ENCODE results near the gene LILRB5.

LILRB5 gene

DNA sequence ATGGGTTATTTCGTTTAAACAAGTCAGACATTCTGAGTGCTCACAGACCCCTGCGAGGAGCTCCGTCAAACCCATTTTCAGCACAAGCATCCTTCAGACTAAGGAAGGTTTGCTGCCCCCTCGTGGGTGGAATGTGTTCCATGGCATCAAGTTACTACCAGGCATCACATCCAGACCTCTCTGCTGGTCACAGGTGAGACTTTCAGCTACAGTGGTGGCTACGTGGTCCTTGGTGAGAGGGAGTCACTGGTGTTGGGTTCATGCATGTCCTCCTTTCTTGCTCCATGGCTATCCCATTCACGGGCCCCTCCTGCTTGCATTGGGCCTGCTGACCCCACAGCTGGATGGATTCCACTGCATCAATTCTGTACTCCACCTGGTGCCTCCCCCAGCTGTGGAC is 9.1 kb upstream of the LILRB5 start:
- H3K27ac ChIP-seq, result no peak overlapping the region
- TF ChIP-seq, protein P1, sequence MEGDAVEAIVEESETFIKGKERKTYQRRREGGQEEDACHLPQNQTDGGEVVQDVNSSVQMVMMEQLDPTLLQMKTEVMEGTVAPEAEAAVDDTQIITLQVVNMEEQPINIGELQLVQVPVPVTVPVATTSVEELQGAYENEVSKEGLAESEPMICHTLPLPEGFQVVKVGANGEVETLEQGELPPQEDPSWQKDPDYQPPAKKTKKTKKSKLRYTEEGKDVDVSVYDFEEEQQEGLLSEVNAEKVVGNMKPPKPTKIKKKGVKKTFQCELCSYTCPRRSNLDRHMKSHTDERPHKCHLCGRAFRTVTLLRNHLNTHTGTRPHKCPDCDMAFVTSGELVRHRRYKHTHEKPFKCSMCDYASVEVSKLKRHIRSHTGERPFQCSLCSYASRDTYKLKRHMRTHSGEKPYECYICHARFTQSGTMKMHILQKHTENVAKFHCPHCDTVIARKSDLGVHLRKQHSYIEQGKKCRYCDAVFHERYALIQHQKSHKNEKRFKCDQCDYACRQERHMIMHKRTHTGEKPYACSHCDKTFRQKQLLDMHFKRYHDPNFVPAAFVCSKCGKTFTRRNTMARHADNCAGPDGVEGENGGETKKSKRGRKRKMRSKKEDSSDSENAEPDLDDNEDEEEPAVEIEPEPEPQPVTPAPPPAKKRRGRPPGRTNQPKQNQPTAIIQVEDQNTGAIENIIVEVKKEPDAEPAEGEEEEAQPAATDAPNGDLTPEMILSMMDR (IDR thresholded peaks at IDR 0.05), result peak; percentile 88
- TF ChIP-seq ZFX (IDR thresholded peaks at IDR 0.05; ENCODE audit: borderline replicate concordance), result no peak

DNA sequence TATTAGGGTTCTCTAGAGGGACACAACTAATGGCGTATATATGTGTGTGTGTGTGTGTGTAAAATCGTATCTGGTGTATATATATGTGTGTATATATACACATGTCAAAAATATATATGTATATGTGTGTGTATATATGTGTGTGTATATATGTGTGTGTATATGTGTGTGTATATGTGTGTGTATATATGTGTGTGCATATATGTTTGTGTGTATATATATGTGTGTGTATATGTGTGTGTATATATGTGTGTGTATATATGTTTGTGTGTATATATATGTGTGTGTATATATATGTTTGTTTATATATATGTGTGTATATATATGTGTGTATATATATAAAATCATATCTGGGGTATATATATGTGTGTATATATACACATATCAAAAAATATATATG is 5.4 kb upstream of the LILRB5 start:
- TF ChIP-seq, protein P1 (IDR thresholded peaks at IDR 0.05), result no peak
- no peak for TF ChIP-seq ZFX (IDR thresholded peaks at IDR 0.05; ENCODE audit: borderline replicate concordance)
- H3K27ac ChIP-seq, result no peak overlapping the region

DNA sequence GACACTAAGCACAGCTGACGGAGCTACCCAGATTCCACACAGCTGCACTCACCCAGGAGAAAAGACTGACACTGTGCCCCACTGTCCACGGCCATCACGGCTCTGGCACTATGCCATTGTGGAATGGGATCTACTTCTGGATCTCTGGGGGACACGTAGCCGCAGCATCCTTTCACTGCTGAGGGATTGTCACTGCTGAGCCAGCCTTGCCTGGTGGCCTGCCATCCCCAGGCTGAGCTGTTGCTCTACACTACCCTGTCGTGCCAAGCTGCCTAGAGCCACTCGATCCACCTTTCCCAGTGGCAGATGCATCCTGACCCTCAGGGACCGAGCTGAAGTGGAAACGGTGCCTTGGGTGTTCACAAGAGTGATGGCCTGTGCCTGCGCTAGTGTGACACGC is 5.0 kb upstream of the LILRB5 start:
- TF ChIP-seq ZFX (IDR thresholded peaks at IDR 0.05; ENCODE audit: borderline replicate concordance), result no peak
- TF ChIP-seq, protein P1 (IDR thresholded peaks at IDR 0.05), result no peak
- no peak overlapping the region for H3K27ac ChIP-seq

DNA sequence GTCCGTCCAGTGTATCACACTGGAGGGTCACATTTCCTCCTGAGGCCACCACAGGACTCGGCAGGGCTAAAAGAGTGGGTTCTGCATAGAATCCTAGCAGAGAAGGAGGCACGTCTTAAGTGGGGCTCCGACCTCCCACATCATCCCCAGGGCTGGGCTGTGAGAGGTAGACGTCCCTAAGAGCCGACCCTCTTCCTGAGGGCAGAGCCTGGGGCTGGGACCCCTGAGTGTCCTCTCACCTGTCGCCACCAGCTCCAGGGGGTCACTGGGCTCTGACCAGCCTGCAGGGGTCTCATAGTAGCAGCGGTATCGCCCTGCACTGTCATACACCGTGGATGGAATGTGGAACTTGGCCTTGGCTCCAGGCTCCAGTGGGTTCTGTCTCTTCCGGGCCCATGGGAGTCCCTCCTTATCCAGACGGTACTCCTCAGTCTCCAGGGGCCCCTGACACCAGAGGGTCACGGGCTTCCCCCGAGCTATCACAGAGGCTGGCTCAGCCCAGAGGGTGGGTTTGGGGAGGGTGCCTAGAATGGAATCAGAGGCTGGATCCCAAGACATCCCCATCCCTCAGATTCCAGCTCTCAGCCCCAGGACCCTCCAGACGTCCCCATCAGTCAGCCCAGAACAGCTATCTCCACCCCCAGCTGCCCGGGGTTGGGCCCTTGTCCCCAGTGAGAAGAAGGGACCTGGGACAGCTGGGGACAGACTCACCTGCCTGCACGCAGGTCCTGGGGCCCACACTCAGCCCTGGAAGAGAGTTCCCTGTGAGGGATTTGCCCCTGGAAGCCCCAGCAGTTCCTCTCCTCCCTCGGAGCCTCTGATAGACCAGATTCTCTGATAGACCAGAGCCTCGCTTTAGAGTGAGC is 590 bp downstream of the LILRB5 start:
- H3K27ac ChIP-seq, result no peak overlapping the region
- no peak for TF ChIP-seq ZFX (IDR thresholded peaks at IDR 0.05; ENCODE audit: borderline replicate concordance)
- TF ChIP-seq, protein P1 (IDR thresholded peaks at IDR 0.05), result no peak

DNA sequence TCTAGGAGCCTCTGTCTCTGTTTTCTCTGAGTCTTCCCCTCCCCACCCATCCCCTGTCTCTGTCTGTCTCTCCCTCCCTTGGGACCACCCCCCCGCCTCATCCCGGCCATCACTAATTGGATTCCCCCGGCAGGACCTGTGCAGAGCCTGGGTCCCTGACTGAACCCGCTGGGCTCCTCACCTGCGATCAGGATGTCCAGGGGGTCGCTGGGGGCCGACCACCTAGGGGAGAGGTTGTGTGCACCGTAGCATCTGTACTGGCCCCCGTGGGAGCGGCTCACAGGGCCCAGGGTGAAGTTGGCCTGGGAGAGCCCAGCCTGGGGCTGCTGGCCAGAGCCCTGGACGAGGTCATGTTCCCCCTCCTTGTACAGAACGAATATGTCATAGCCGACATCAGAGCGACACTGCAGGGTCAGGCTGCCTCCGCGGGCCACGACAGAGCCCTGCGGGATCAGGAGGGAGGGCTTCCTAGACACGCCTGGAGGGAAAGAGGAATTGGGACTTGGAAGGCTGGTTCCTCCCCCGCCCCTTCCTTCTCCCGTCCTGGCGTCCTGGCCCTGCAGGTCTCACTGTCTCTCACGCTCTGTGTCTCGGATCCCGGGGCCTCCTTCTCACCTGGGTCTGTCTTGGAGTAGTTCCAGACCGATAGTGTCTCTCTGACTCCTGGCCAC is 1.8 kb downstream of the LILRB5 start:
- TF ChIP-seq, protein P1 (IDR thresholded peaks at IDR 0.05), result no peak
- TF ChIP-seq ZFX (IDR thresholded peaks at IDR 0.05; ENCODE audit: borderline replicate concordance), result no peak
- no peak overlapping the region for H3K27ac ChIP-seq

DNA sequence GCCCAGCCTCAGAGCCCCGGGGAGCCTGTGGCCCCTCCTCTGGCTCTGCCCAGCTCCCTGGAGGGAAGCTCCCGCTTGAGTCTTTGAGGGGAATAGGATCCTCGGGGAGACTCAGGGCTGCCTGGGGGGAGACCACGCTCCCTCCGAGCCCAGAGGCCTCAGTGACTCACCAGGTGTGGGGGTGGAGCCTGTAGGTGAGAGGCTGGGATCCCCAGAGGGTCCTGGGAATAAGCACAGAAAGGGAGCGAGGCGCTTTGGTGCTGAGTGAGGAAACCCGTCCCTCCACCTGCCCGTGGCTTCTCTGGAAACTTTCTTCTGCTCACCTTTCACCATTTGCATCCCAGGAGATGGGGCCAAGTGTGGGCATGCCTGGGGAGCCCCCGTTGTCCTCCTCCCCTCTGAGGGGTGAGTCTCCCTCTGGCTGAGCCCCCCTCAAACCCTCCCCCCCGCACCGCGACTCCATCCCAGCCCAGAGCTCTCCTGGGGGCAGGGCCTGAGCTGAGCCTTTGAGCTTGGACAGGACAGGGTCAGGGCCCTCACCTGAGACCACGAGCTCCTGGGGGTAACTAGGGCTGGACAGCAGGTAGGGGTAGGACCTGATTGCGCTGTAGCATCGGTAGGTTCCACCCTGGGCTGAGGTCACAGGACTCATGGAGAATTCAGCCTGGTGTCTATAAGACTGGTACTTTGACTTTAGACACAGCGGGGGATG is 2.7 kb downstream of the LILRB5 start:
- TF ChIP-seq, protein P1 (IDR thresholded peaks at IDR 0.05), result no peak
- TF ChIP-seq ZFX (IDR thresholded peaks at IDR 0.05; ENCODE audit: borderline replicate concordance), result no peak

More for the DNA sequence above, 2.7 kb downstream of the LILRB5 start:
- H3K27ac ChIP-seq, result no peak overlapping the region
